Measurements from ENCODE around the gene DHRS7C.

The DHRS7C gene, protein sequence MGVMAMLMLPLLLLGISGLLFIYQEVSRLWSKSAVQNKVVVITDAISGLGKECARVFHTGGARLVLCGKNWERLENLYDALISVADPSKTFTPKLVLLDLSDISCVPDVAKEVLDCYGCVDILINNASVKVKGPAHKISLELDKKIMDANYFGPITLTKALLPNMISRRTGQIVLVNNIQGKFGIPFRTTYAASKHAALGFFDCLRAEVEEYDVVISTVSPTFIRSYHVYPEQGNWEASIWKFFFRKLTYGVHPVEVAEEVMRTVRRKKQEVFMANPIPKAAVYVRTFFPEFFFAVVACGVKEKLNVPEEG

DNA sequence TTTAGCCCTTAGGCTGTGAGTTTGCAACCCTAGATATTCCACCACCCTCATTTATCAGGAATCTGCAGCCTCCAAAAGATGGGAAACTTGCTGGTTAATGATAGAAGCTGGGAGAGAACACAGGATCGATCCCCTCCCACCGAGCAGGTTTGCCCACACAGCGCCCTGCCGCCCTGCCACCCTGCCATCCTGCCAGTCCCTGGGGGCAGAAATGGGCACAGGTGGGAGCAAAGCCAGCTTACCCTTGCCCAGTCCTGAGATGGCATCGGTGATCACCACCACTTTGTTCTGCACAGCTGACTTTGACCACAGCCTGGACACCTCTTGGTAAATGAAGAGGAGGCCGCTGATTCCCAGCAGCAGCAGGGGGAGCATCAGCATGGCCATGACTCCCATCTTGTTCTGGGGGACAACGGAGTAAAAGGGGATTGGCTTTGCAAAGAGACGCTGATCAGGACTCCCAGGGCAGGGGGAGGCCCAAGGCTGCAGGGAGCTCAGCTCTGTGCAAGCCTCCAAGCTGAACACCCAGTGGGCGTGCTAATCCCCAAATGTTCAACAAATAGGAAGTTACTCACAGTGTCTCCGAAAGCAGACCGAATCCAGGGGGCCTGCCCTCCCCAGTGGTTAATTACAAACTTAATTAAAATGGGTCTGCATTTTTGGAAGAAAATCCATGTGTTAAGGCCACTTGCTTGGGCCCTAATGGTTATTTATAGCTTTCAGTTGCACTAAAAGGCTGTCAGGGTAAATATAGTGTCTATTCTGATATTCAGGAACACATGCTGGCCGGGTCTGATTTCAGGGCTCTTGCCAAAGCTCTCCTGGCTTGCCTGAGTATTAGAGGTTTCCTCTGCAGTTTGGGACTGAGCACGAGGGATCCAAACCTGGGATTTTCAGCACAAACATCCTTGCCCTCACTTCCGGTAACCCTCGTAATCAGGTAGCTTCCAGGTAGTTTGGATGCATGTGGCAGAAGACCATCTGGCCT, at the start of gene DHRS7C:
Gene DHRS7C, minus strand, starts transcription at position 704 of the 988 bp plus-strand sequence. Its CDS starts 308 bp downstream, at position 396.
- peak; percentile 42 for DNase-seq (ENCODE audit: low spot score)

DNA sequence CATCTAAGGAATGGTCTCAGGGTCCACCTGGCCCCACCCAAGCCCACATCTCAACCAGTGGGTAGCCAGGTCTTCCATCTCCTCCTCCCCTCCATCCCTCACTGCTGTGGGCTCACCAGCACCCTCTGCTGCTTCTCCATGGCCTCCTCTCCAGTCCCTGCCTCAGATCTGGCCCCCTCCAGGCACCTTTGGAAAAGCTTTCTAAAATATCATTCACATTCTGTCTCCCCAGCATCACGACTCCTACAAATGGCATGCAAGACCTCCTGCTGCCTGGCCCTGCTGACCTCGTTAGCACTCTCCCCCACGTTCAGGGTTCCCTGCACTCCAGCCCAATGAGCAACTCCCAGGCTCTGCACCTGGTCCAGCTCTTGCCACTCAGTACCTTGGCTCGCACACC, 48.0 kb upstream of the DHRS7C start:
- DNase-seq (ENCODE audit: low spot score), result no peak

DNA sequence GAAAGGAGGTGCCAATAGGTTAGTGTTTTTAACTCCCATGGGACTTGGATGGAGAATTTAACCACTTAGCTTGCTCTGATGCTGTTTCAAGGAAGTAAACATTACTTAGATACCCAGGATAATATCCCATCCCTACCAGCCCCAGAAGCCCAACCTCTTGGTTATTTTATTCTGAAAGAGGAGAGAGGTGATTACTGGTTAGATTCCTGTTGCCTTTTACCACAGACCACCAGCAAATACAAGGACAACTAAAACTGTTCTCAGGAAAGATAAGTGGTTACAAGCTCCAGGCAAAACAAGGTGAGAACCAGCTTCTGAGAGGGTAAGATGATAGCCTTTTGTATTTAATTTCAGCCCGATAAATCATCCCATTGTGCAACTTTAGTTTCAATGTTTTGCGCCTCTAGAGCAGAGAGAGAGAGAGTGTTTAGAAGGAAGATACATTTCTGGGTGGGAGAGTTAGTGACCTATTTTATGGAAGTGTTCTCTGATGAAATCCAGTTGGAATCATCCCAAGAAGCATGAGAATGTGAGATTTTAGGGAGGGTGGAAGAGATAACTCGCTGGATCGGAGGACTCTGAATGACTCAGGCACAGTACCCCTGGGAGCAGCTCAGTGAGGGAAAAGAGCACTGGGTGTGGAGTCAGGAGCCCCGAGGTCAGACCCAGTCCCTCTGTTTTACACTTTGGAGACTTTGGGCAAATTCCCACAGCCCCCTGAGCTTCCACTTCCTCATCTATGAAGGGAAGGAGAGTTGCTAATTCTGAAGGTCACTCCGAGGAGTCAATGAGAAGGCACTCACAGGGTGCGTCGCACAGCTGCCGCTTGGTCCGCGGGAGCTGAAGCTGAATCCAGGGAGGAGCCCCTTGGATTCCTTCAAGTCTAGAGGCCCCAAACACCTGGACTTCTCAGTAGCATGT, 46.4 kb upstream of the DHRS7C start:
- no peak for DNase-seq (ENCODE audit: low spot score)

DNA sequence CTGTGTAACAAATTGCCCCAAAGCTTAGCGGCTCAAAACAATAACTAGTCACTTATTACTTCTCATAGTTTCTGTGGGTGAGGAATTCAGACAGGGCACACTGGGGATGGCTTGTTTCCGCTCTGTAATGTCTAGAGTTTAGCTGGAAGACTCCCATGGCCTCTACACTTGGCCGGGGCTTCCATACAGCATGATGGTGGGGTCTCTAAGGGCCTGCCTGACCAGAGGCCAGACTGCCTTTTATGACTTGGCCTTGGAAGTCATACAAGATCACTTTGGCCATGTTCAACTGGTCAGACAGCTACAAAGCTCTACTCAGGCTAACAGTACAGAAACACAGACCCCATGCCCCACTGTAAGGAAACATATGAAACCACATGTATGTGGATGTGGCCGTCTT, 42.5 kb upstream of the DHRS7C start:
- no peak for DNase-seq (ENCODE audit: low spot score)

DNA sequence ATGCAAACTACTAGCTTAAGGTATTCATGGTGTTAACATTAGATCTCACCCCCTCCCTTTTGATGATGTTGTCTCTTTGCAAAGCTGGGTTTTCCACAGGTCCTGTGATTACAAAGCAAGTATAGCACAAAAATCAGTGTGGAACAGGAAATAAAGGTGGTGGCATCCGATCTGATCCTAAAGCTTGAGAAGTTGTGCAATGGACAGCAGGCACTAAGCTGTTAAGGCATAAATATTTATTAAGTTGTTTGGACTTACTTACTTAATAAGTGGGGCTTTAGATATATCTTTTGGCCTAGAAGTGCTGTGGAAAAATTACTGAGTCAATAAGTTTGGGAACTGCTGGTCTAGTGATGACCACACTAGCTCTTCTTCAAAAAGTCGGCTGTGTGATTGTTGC, 39.3 kb upstream of the DHRS7C start:
- DNase-seq (ENCODE audit: low spot score), result no peak

DNA sequence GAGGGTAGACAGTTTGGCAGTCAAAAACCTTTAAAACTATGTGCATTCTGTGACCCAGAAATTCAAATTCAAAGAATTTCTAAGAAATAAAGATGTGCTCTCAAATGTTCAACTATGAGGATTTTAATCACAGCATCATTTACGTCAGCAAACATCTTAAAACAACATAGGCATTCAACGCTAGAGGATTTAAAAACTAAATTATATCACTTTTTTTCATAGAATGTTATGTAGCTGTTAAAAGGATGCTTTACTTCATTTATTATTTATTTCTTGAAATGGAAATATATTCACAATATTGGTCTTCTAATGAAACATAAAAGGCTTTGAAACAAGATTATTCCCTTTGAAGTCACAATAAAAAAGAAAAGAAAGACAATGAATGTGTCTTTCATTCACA, 38.0 kb upstream of the DHRS7C start:
- DNase-seq (ENCODE audit: low spot score), result no peak

DNA sequence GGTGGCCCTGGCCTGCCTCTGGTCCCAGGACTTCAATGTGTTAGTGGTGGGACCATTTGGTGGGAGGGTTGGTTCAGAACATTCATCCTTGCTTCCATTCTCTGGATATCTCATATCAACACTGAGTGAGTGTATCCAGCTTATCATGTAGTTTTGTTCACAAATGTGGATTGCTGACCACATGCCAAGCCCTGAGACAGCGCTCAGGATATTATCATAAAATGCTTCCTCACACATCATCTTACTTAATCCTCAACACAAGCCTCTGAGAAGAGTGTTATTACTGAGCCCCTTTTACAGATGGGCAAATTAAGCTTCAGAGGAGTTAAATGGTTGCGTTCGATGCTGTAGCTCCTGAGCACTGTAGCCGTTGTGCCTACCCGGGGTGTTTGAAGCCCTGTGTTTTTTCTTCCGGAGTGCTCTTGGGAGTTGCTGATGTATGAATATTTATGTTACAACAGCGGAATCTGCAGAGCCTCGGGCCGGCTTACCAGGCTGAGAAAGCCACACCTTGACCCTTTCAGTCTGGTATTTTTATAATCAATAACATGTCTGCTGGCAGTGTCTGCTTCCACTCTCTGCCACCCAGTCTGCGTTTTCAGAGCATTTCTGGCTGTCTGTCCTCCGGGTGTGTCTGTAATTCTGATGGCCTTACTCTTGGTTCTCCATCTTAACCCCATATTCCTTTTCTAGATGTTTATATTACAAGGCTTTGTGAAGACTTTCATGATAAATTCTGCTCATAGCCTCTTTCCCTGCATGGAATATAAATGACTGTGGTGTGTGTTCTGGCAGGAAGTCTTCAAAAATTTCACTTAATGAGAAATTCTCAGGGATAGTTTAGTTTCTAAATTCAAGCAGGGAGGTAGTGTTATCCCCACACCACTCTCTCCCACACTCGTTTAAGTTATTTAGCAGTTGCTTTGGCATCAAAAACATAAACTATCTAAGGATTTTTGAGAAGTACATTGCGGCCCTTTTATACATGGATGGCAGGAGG, 37.2 kb upstream of the DHRS7C start:
- no peak for DNase-seq (ENCODE audit: low spot score)

DNA sequence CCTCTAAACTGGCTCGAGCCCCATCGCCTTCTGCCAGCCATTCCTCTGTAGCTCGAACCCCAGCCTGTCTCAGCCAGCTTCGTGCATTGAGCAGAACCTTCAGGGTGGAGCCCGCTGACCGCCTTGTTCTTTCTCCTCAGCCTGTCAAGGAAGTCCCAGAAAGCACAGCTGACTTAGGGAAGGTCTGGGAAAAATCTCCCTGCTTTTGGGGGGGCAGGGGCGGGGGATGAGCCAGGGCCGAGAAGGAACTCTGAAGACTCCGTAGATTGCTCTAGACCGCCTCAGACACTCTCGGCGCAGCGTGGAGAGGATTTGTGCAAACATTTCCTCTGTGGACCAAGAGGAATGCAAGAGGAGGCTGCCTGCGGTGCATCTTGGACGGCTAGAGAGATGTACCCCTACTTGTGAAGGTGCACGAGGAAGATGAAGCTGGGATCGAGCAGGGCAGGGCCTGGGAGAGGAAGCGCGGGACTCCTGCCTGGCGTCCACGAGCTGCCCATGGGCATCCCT, 34.3 kb upstream of the DHRS7C start, which contains the start of gene GLP2R:
Gene GLP2R, plus strand, starts transcription at position 284 of the 510 bp plus-strand sequence. Its CDS starts 140 bp downstream, at position 424.
- DNase-seq (ENCODE audit: low spot score), result no peak

DNA sequence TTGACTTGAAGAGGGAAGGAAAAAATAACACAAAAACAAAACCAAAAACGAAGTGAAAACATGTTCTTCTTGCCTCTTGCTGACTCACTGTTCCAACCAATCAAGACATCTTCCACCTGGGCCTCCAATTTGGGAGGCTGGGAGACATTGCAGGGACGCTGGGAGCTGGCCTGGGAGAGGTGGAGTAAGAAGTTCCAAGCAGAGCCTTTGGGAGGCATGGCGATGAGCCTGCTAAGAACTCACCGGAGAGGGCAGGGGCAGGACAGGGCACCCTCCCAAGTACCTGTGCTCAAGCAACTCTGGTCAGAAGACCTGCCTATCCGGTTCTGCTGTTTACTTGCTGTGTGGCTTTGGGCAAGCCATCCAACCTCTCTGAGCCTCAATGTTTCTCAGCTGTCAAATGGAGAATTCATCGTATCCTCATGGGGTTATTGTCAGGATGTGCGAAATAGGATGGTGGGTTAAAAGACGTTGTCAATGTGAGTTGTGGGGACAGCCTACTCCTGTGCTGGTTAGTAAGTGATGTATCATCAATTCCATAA, 33.5 kb upstream of the DHRS7C start:
- DNase-seq (ENCODE audit: low spot score), result no peak

DNA sequence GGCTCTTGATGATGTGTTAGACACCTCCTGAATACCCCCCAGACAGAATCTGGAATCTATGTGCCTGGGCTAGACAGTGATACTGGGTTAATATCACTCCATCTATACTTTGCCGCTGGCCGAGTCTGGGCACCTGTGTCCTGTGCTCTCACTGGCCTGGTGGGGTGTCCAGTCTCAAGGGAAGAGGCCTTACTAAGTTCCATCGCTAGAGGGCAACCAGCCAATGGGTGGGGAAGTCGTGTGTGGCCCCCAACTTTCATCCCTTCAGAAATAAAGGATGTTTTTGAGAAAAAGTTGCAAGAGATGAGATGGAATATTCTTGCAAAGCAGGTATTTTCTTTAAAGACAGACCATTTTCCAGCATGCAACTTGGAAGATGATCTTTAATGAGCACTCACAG, 32.7 kb upstream of the DHRS7C start:
- DNase-seq (ENCODE audit: low spot score), result no peak

DNA sequence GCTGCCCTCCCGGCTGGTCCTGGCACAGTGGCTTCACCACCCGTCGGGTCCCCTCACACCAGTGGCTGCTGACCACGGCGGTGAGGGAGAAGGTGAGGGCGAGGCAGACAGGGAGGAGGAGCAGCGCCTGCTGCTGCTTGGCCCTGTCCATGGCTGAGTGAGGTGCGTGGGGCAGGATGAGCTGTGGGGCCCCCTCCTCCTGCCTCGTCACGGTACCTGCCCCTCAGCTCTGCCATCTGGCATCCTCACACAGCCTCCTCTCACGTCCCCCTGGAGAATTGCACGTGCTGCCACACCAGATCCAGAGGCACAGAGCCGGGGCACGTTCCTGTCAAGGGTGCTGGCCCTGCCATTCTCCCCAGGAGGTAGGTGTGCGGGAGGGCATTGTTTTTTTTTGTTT, 30.5 kb upstream of the DHRS7C start, which contains the start of gene GSG1L2:
Gene GSG1L2, minus strand, starts transcription at position 159 of the 400 bp plus-strand sequence. Its CDS starts 8 bp downstream, at position 151.
- no peak for DNase-seq (ENCODE audit: low spot score)

DNA sequence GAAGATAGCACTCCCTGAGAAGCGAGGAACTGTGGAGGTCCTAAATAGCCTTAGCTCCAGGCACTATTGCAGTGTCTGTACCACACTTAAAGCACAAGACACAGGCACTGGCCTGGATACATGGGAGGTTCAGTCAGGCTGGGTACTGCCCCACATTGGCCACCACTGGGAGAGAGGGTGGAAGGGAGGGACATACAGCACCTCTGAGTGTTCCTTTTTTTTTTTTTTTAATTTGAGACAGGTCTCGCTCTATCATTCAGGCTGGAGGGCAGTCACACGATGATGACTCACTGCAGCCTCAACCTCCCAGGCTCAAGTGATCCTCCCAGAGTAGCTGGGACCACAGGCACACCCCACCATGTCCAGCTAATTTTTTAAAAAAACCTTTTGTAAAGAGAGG, 29.1 kb upstream of the DHRS7C start:
- no peak for DNase-seq (ENCODE audit: low spot score)

DNA sequence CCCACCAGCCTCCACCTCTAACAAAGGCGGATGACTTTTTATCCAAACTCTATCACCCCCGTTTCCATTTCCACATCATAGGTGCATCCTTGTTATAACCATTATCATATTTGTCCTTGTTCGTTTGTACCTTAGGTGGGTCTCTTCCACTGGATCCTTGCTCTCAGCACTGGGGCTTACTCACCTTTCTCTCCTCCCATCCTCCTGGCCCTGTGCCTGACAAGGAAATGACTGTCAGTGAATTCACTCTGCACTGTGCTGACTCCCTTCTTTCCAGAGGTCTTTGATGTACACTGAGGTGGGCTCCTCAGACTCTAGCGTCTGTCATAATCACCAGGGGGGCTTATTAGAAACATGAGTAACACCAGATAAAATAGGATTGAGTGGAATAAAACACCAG, 27.4 kb upstream of the DHRS7C start:
- DNase-seq (ENCODE audit: low spot score), result no peak

DNA sequence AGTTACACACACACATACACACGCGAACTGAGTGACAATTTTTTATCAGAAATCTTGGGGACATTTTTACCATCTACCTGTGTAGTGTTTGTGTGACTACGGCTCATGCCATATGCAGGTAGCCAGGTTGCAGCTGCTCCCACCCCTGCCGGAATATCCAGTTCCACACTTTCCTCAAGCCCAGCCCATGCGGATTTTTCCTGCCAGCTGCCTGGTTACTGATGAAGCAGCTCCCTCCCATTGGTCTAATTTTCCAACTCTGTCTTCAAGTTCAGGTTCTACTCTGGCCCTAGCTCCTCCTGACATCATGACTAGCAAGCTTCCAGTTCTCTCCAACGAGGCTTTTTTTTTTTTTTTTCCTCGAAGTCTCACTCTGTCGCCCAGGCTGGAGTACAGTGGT, 25.7 kb upstream of the DHRS7C start:
- DNase-seq (ENCODE audit: low spot score), result peak; percentile 49

DNA sequence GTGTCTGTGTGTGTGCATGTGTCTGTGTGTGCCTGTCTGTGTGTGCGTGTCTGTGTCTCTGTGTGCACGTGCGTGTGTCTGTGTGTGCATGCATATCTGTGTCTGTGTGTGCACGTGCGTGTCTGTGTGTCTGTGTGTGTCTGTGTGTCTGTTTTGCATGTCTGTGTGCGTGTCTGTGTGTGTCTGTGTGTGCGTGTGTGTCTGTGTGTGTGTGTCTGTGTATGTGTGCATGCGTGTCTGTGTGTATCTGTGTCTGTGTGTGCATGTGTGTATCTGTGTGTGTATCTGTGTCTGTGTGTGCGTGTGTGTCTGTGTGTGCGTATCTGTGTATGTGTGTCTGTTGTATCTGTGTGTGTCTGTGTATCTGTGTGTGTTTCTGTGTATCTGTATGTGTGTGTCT, 25.1 kb upstream of the DHRS7C start:
- DNase-seq (ENCODE audit: low spot score), result no peak

DNA sequence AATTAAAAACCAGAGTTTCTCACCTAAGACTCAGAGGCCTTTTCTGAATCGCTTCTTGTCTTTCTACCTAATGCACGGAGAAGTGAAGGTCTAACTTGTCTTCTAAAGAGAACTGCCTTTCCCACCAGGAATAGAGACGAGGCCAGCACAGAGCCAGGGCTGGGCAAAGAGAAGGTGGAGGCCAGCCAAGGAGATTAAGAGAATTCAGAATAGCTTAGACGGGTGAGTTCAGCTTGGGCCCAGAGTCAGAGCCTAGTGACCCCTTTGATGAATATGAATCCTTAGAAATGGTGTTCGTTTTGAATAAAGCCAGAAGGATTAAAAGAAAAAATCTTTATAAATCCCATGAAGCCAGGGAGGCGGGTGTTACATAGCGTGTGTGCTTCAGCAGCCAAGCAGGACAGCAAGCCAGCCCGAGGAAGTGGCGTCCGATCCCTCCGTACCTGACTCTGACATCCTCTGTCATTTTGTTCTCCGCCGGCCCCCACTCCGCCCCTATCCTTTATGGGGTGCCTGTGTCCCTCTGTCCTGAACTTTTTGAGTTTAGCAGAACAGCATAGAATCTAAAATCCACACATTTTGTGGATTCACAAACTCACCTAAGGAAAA, 23.0 kb upstream of the DHRS7C start:
- DNase-seq (ENCODE audit: low spot score), result no peak

DNA sequence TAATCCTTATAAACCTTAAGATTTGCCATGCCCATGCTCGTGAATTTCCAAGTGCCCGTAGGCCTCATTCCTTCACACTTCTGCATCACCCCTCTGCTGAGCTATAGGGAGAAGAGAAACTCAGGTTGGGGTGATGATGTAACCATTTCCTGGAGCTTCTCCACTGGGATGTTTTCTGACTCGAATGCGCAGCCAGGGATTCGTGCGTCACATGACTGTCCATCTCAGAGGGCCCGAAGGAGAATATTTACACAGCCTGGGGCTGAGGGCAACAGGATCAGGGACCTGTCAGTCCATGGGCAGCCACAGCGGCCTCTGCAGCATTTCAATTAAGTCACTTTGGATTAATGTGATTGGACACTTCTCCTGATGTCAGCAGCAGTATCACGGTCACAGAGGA, 21.8 kb upstream of the DHRS7C start:
- no peak for DNase-seq (ENCODE audit: low spot score)

DNA sequence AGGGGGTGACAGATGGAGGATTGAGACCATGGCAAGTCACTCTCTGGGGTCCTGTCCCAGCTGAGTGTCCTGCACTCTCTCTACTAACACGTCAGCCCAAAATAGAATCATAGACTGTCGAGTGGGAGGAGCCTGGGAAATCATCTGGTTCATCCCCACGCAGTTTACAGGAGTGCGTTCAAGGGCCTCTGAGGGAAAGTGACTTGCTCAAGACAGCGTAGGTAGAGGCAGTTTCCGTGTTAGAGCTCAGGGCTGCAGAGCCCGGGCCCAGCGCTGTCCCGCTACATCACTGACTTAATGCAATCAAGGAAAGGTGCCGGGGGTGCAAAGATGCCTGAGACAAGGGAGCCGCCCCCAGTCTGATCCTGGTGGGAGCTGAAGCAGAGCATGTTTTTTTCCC, 20.1 kb upstream of the DHRS7C start:
- DNase-seq (ENCODE audit: low spot score), result no peak

DNA sequence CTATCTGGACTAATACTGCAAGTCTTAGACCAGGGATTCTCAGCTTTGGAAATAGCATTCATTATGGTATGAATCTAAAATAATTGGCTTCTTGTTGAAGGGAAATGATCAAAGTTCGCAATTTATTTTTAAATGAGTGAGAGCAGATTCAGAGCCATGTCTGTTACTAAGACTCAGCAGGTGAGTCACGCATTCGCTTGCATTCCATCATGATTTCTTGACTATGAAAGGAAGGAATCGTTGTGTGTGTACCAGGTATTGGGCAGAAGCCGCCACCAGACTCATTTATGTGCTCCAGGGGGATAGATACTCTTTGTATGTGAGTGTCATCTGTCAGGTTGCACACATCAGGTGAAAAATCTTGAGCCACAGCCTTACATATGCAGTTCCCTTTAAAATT, 19.7 kb upstream of the DHRS7C start:
- DNase-seq (ENCODE audit: low spot score), result no peak

Data from Ammon's horn (tissue), 1 donor.